ENCODE results near the gene PPP2R3C.

GRCh38 chr14:35042632-35043031 is 79.2 kb downstream of the PPP2R3C start:
- TF ChIP-seq CTCF (IDR thresholded peaks at IDR 0.05) (no peak), ZFX (IDR thresholded peaks at IDR 0.05; ENCODE audit: borderline replicate concordance) (no peak)
